Hematopoietic multipotent progenitor cell treated with erythropoietin and hydrocortisone succinate and interleukin-3 and kit ligand, for 15 days (in vitro differentiated cells): Measurements from ENCODE around the gene TMEM147.

ENCODE experiments used
- DNase-seq: peaks from one replicate; pipeline ENCODE4 v3.0.0-alpha.2; 2015; ENCODE audit warnings: low spot score

The TMEM147 gene

DNA sequence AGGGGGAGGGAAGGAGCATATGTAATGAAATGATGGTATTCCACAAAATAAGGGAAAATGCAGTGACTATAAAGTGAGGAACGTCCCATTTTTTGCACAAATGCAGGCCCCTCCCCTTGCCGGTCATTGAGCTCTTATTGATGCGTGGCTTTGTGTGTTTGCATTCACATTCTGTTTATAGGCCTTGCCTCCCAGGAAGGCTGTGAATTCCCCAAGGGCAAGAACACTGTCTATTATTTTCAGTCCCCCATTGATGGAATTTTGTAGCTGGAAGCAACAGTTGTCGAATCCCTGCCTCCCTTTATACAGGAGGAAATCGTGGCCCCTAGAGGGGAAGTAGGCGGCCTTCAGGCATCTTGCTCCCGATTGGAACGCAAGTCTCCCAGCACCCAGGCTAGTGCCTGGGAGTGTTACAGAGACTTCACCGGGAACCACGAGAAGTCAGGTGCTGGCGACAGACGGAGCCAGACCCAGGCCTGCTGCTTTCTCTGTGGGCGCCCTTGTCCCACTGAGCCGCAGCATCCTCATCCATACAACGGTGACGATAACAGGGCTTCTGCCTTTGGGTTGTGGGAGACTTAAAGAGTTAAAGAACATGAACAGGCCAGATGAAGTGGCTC, 24.2 kb upstream of the TMEM147 start:
- DNase-seq: no peak

DNA sequence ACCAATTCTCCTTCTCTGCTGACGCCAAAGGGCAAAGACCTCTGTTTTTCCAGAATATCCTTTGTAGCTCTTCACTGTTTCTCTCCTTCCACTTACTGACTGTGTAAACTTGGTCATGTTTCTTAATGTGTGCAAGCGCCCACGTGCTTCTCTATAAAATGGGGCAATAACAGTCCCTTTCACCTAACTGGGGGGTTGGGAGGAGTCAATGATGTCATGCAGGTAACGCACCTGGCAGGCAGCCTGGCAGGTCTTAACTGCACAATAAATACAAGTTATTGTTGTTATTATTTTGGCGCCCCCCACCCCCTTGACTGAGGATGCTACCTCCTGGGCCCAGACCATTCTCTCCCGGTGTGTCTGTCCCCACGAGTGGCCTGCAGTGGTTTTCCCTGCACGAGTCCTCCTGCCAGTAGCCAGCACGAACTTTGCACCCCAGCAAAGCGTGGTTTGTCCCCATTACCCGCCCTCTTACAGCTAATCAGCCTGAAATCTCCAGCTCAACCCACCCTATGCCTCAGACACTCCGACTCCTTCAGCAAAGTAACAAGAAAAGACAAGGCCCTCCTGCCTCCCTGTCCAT, 22.6 kb upstream of the TMEM147 start:
- DNase-seq: no peak

DNA sequence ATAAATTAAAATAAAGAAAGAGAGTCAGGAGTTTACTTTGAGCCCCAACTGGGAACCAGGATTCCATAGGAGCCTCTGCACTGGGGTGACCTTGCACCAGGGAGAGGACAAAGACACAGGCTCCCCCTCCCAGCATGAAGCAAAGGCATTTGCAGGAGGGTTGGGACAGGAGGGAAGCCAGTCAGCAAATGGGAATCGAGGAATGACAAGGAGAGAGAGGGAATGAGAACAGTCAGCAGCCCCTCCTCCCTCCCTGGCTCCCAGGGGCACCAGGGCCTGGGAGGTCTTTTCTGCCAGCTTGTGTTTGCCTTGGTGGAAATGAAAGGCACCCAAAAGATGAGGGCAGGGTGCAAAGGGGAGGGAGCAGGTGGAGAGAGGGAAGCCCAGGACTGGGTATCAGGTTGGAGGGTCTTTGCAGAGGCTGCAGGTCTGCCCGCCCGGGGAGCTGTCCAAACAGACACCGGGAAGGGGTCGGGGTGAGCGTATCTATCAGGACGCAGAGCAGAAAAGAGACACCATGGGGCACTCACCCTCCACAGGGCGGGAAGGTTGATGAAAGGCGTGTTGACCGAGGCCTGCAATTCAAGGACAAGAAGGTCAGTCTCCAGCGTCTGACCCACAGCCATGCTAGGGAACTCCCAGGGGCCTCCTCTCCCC, 21.1 kb upstream of the TMEM147 start:
- DNase-seq: no peak

DNA sequence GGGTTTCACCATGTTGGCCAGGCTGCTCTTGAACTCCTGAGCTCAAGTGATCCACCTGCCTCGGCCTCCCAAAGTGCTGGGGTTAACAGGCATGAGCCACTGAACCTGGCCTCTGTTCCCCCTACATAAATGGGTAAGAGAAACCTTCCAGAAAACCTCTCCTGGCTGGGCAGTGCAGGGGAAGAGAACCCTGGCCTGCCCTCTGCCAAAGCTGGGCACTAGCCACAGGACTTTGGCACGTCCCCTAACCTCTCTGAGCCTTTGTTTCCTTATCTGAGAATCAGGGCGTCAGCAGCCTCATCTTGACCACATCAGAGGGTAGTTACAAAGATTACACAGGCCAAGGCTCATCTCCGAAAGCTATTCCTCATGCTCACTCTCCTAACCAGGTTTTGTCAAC, 19.6 kb upstream of the TMEM147 start:
- no peak for DNase-seq

DNA sequence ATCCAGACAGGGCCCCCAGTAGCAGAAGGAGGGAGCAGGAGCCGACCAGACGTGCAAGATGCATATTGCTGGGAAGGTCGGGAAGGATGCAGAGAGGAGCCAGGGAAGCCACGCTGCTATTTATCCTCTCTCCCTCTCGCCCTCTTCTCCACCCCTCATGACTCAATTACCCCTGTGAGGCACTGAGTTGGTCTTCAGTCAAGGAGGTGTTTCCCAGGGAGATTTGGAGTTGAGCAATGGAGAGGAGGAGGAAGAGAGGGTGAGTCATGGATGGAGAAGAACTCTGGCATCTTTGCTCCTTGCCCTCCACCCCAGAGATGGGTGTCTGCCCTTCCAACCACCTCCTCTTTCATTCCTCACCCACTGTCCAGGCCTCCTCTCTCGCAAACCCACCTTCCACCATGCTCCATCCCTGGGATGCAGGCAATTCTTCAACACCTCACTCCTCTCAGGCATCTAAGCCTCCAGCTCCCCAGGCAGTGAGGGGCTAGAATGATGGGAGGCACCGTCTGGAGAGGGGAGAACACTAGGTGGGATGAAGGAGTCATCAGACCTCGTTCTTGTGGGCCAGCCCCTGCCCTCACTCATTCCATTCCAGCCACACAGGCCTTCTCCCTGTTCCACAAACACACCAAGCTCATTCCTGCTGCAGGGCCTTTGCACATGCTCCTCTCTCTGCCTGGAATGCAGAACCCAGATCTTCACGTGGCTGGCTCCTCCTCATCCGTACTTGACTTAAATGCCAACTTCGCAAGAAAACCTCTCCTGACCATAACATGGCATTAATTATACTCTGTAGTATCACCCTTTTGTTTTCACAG, 17.0 kb upstream of the TMEM147 start, which contains the start of gene SBSN:
SBSN (minus strand) TSS at position 94 of the 821 bp plus-strand sequence; CDS start at position 64, 30 bp downstream.
- DNase-seq: no peak

DNA sequence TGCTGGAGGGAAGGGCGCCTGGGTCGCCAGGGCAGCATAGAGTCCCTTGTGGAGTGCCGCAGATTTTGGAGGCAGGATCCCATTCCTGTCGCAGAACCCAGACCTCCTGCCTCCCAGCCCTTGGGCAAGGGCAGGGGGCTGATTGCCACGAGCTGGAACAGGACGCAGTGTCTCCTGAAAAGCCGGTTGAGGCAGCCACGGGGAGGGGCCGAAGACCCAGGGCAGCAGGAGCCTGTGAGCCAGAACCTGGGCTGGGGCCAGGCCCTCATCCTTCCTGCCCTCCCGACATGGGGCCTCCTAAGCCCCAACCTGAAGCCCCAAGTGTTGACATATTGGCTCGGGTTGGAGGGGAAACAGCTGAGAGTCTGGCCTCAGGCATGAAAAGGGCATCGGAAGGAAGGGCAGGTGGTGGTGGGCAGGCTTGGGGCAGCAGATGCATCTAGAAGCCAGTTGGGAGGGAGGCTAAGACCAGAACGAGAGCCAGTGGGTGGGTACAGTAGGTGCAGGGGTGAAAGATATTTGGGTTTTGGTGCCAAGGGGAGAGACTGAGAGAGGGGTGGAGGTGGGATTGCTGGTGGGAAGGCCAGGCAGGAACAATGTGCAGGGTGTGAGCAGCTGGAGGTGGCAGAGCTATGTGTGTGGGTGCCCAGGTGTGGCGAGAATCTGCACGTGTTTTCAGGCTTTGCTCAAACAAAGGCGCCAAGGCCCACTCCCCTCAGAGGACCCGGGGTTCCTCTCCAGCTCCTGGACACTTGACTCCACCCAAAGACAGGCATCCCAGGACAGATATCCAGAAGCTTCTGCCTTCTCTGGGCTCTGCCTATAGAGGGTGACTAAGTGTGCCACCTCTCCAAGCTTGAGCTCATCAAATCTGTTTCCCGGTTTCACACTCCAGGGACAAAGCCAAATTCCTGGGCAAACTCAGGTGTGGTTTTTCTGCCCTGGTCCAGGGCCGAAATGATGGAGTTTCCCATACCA, 15.9 kb upstream of the TMEM147 start:
- no peak for DNase-seq

DNA sequence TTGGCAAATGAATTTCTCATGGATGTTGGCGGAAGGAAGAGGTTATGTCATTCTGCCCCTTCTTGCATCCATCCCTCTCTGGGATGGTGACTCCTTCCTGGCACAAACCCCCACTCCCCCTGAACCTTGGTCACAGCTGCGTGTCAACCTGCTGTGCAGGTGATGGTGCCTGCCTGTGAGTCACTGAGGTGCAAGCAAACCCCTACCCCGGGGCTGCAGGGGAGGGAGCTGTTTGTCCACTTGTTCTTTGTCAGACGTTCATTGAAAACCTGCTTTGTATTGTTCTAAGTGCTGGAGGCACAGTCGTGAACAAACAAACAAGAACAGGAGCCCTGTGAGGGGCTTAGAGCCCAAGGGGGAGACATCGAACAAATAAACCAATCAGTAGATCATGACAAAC, 14.1 kb upstream of the TMEM147 start:
- no peak for DNase-seq

DNA sequence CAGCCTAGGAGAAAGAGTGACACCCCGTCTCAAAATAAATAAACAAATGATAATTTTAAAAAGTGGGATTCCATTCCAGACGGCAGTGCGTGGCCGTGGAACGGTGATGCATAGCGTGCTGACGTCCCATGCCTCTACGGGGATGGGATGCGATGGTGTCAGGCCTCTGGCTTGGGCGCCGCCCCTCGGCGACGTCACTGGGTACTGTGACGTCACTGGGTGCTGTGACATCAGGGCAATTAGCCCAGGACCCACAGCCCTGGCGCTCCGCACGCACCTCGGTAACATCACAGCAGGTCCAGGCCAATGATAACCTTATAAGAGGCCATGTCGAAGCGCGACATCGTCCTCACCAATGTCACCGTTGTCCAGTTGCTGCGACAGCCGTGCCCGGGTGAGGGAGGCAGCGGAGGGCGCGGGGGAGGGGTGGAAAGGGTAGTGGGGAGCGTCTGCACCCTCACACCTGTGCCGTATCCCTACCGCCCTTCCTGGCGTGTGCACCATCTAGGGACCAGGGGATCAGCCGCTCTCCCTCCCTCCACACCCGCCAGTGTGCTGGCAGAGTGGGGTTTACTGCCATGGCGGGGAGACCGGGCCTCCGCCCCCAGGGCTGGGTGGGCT, 12.1 kb upstream of the TMEM147 start, which contains the start of gene GAPDHS:
GAPDHS (plus strand) TSS at position 256 of the 621 bp plus-strand sequence; CDS start at position 328, 72 bp downstream.
- DNase-seq: no peak

DNA sequence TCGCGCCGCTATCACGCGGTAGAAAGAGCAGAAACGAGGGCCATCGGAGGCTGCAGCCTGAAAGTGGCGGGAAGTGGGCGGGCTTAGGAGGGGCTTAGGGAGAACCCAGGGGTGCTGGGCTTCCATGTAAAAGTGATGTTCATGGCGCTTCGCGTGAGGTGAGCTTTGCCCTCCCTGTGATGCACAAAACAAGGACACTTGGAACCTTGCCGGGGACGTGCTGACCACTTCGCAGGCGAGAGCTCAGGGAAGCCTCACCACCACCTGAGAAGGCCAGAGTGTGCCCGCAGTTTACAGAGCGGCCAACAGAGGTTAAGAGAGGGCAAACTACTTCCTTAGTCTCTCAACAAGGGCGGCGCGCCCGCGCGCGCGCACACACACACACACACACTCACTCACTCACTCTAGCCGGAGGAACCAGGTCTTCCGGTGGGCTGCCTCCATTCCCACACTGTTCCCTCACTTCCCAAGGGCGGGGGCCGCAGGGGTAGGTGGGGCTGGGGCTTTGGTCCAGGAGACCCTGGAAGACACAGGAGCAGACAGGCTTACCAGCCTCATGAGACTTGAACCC, 11.5 kb upstream of the TMEM147 start:
- no peak for DNase-seq

DNA sequence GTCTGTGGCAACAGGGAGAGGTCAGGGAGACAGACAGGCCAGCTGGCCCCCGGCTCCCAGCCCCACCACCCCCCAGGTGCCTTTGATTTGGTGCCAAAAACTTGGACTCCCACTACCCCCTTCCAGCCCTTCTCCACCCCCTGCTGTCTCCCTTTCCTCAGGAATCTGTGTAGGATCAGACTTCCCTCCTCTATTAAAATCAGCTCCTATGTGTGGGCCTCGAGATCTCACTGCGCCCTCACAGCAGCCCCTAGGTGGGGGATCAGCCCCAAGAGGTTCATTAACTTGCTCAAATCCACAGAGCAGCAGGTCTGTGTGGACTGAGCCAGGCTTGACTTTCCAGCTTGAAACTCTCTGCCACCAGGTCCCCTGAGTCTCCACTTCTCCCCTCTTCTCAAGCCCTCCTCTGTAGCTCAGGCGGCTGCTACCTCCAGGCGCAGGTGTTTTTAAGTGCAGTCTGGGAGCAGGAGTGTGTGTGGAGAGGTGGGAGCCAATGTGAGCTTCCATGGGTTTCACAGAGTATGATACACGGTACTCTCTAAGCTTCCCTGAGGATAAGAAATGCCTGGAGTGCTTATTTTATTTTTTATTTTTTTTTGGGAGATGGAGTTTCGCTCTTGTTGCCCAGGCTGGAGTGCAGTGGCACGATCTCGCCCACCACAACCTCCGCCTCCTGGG, 10.5 kb upstream of the TMEM147 start:
- DNase-seq: no peak

DNA sequence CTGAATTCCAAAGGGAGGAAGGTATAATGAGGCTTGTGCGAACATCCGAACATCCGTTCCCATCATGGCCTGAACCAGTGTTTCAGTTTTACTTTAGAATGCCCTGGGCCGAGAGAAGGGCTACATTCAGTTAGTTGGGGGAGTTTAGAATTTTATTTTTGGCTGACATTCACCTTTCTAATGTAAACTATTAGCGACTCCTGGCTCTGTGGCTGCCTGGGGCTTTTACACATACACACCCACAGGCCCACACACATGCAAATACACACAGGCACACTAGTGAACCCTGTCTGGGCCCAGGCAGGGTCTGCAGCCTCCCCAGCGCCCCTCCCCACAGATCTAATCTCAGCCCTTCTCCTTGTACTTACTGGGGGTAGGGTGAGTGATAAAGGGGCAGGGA, 6.1 kb upstream of the TMEM147 start:
- no peak for DNase-seq

DNA sequence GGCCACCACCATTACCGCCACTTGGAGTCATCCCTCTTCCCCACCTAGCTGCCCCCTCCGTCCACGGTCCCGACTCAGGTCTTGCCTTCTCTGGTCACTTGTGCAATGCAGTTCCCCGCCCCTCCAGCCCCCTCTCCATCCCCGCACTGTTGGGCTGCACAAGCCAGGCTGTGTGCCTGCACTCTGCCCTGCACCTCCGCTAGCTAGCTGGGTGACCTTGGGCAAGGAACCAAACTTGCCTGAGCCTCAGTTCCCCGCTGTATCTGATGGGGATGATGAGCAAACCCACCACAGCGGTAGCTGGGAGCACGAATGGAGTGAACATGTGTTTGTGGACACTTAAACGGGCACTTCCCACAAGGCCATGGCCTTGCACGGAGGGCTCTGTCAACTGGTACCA, 5.6 kb upstream of the TMEM147 start:
- no peak for DNase-seq

DNA sequence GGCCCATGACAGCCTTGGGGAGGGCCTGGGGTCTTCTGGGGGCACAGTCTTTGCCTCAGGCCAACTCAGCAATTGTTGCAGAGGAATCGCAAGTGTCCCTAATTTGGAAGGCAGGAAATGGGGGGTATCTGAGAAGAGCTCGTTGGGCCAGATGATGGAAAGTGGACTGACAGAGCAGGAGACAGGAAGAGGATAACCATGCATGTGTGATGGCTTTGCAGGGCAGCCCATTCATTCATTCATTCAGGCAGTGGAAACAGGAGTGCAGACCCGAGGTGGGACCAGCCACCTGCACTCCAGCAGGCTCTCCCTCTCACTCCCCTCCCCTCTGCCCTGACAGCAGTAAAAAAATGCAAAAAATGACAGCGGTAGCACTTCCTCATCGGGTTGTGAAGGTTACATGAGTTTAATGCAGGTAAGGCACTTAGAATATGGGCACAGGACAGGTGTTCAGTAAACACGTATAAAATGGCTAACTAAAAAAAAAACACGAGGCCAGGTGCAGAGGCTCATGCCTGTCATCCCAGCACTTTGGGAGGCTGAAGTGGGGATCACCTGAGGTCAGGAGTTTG, 5.0 kb upstream of the TMEM147 start:
- DNase-seq: no peak

DNA sequence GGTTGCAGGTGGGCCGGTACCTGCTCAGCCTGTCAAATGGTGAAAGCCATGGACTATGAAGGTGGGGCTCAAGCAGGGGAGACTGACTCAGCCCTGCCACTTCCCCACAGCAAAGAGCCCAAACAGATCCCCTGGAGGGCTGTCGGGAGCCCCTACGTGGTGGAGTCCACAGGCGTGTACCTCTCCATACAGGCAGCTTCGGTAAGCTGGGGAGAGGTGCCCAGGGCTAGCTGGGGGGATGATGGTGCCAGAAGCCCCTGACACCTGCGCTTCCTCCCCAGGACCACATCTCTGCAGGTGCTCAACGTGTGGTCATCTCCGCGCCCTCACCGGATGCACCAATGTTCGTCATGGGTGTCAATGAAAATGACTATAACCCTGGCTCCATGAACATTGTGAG, 3.2 kb upstream of the TMEM147 start:
- DNase-seq: no peak

DNA sequence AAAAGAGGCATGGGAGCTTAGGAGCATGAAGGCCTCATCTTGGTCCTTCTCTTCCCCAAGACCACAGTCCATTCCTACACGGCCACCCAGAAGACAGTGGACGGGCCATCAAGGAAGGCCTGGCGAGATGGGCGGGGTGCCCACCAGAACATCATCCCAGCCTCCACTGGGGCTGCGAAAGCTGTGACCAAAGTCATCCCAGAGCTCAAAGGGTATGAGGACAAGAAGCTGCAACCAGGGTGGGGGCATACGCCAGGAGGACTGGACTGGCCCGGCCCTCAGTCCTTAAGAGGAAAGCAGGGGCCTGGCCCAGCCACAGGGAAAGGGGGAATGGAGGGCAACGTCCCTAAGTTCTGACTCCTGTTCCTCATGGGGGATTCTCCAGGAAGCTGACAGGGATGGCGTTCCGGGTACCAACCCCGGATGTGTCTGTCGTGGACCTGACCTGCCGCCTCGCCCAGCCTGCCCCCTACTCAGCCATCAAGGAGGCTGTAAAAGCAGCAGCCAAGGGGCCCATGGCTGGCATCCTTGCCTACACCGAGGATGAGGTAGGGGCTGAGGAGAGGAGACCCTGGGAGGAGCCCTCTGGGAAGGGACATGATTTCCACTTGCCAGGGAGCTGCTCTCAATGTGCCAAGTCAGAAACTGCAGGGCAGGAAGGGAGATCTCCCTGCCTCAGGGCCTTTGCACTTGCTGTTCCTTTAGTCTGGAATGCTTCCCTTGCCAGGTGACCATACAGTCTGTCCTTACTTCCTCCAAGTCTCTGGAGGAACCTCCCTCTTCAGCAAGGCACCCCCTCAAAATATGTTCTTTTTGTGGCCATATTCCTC, 1.9 kb upstream of the TMEM147 start:
- DNase-seq: no peak

DNA sequence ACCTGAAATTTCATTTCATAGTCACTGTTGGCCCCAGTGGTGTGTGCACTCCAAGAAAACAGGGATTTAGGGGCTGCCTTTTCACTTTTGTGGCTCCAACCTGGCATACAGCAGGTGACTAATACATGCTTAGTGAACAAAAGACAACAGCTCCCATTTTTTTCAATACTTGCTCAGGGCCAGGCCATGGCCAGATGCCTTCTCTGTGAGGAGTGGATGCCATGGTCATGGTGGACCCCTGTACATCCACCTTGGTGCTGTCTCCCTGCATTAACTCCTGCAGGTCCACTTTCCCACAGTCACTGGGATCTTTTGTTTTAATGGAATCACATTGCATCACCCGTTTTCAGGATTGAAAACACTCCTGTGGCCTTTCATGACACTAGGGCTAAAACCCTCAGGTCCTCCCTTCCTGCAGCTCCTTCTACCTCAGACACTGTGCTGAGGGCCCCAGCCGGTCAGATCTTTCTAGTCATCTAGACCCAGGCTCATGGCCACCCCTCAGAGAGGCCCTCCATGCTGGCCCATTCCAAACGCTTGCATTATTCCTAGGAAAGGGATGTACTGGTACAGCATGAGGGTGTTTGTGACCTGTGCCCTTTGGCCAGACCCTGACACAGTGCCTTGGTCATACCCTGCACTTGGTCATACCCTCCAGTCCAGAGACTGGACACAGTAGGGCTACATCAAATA, 1.2 kb upstream of the TMEM147 start:
- DNase-seq: no peak

DNA sequence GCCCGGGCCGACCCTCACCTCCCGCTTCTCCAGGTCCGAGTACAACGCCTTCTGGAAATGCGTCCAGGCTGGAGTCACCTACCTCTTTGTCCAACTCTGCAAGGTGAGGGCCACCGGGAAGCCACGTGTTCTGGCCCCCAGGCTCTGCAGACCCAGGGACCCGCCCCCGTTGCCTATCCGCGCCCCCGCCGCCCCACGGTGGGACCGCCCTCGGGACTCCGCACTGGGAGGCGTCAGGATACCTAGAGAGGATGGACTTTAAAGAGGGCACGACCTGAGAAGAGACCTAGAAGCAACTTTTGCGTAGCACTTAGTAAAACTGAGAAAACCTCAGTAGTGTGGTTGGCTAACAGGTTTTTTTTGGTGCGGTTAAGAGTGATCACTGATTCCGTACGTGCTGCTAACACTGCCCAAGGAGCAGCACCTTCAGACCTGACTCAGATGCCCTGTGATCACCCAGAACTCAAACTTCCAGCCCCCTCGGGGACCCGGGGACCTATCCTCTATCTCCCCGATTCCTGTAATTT, 492 bp downstream of the TMEM147 start:
- DNase-seq: peak; percentile 10

DNA sequence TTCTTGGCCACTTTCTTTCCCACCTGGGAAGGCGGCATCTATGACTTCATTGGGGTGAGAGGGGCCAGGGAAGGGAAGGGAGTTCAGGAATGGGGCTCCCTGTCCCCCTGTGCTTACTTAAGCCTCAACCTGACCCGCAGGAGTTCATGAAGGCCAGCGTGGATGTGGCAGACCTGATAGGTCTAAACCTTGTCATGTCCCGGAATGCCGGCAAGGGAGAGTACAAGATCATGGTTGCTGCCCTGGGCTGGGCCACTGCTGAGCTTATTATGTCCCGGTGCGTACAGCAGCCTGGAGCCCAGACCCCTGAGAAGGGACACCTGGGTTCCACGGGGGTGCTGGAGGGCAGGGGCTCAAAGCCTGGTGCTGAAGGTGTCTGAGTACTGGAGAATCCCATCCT, 1.1 kb downstream of the TMEM147 start:
- DNase-seq: no peak
